ENCODE results near the gene MACF1. TPM values are rescaled to one million over a fixed set of nuclear protein-coding genes. Genes with fewer than 3 reads are reported as not detected.

The MACF1 gene
- total and polyA plus RNA-seq, 2 of the 13 experiments (the other 11 are each of a cell fraction or from before 2014, with no cell fraction given) = 36.7 to 65.4 TPM

GRCh38 chr1:39407896-39408640 lies 203.6 kb downstream of the MACF1 start (continued):
- 0 out of 2 replicates have a peak, but pooled peaks have one; percentile 9 for TF ChIP-seq SPEN (CRISPR knock-in tag; IDR thresholded peaks at IDR 0.05; ENCODE audit: low read depth)
- no peak for TF ChIP-seq AHR (CRISPR knock-in tag; IDR thresholded peaks at IDR 0.05)
- no peak for TF ChIP-seq ZNF414 (CRISPR knock-in tag; IDR thresholded peaks at IDR 0.05)
- no peak for TF ChIP-seq CBX2 (IDR thresholded peaks at IDR 0.05; ENCODE audit: low read depth, low read length)
- TF ChIP-seq CBX2 (CRISPR knock-in tag; IDR thresholded peaks at IDR 0.05; ENCODE audit: low read depth) = no peak
- peak; percentile 32; the same call in 1 of the 2 replicates for TF ChIP-seq ZNF768 (CRISPR knock-in tag; IDR thresholded peaks at IDR 0.05)
- TF ChIP-seq MAF1 (CRISPR knock-in tag; IDR thresholded peaks at IDR 0.05; ENCODE audit: borderline replicate concordance) = no peak
- TF ChIP-seq ZNF510 (CRISPR knock-in tag; IDR thresholded peaks at IDR 0.05; ENCODE audit: low read depth) = no peak
- TF ChIP-seq, protein P1, sequence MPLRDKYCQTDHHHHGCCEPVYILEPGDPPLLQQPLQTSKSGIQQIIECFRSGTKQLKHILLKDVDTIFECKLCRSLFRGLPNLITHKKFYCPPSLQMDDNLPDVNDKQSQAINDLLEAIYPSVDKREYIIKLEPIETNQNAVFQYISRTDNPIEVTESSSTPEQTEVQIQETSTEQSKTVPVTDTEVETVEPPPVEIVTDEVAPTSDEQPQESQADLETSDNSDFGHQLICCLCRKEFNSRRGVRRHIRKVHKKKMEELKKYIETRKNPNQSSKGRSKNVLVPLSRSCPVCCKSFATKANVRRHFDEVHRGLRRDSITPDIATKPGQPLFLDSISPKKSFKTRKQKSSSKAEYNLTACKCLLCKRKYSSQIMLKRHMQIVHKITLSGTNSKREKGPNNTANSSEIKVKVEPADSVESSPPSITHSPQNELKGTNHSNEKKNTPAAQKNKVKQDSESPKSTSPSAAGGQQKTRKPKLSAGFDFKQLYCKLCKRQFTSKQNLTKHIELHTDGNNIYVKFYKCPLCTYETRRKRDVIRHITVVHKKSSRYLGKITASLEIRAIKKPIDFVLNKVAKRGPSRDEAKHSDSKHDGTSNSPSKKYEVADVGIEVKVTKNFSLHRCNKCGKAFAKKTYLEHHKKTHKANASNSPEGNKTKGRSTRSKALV (CRISPR knock-in tag; IDR thresholded peaks at IDR 0.05) = 0 out of 2 replicates have a peak, but pooled peaks have one; percentile 6
- TF ChIP-seq, protein P2, sequence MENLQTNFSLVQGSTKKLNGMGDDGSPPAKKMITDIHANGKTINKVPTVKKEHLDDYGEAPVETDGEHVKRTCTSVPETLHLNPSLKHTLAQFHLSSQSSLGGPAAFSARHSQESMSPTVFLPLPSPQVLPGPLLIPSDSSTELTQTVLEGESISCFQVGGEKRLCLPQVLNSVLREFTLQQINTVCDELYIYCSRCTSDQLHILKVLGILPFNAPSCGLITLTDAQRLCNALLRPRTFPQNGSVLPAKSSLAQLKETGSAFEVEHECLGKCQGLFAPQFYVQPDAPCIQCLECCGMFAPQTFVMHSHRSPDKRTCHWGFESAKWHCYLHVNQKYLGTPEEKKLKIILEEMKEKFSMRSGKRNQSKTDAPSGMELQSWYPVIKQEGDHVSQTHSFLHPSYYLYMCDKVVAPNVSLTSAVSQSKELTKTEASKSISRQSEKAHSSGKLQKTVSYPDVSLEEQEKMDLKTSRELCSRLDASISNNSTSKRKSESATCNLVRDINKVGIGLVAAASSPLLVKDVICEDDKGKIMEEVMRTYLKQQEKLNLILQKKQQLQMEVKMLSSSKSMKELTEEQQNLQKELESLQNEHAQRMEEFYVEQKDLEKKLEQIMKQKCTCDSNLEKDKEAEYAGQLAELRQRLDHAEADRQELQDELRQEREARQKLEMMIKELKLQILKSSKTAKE (CRISPR knock-in tag; IDR thresholded peaks at IDR 0.05; ENCODE audit: borderline replicate concordance) = no peak
- TF ChIP-seq ATF4 (CRISPR knock-in tag; IDR thresholded peaks at IDR 0.05) = no peak
- TF ChIP-seq SIN3B (IDR thresholded peaks at IDR 0.05; ENCODE audit: low read length) = 0 out of 2 replicates have a peak, but pooled peaks have one; percentile 49
- peak; percentile 22 for TF ChIP-seq ZFX (CRISPR knock-in tag; IDR thresholded peaks at IDR 0.05; ENCODE audit: low read depth)
- no peak for TF ChIP-seq ZNF138 (CRISPR knock-in tag; IDR thresholded peaks at IDR 0.05; ENCODE audit: low read depth)
- TF ChIP-seq ZNF547 (CRISPR knock-in tag; IDR thresholded peaks at IDR 0.05) = no peak
- TF ChIP-seq ATAD3A (CRISPR knock-in tag; IDR thresholded peaks at IDR 0.05) = no peak
- no peak for TF ChIP-seq ZBTB38 (CRISPR knock-in tag; IDR thresholded peaks at IDR 0.05)
- peak; percentile 43; the same call in 1 of the 2 replicates for TF ChIP-seq SNAPC5 (CRISPR knock-in tag; IDR thresholded peaks at IDR 0.05; ENCODE audit: borderline replicate concordance)
- no peak for TF ChIP-seq MIER2 (CRISPR knock-in tag; IDR thresholded peaks at IDR 0.05)

Data from HepG2 (cell line).